Measurements from ENCODE around the gene UBAC2.

UBAC2 gene

DNA sequence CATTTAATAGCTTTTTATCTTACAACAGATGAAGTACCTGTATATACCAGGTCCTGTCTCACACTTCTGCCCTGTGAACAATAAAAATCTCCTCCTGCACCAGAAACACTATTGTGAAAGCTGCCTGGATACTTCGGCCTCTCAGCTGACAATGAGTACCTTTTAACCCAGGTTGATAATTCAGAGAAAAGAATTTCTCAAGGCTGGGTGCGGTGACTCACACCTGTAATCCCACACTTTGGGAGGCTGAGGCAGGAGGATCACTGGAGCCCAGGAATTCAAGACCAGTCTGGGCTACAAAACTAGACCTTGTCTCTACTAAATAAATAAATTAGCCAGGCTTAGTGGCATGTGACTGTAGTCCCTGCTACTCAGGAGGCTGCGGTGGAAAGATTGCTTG lies 235.3 kb downstream of the UBAC2 start:
- DNase-seq (ENCODE audit: low read depth in 2 of 2) = no peak
